Left renal pelvis (tissue), 4 donors: ENCODE measurements around the gene TMEM61. TPM values are rescaled to one million over a fixed set of nuclear protein-coding genes. Genes with fewer than 3 reads are reported as not detected.

ENCODE experiments used
- DNase-seq, 4 donors: peaks; one replicate each; pipeline ENCODE4 v3.0.0-alpha.2; 2013; ENCODE audit warnings: low read depth in 4 of 4, low spot score in 3 of 4
- polyA plus RNA-seq, 4 donors: library from polyadenylated mRNA; unstranded; fragments of 120-200 nt; gene quantifications; one replicate each; pipeline ENCODE4 v1.2.1, GENCODE V29; 2013; ENCODE audit not compliant: insufficient read length in 4 of 4

The TMEM61 gene
- polyA plus RNA-seq, 4 donors: 0.56 to 1.3 (median 1.1) TPM; not detected in 1

DNA sequence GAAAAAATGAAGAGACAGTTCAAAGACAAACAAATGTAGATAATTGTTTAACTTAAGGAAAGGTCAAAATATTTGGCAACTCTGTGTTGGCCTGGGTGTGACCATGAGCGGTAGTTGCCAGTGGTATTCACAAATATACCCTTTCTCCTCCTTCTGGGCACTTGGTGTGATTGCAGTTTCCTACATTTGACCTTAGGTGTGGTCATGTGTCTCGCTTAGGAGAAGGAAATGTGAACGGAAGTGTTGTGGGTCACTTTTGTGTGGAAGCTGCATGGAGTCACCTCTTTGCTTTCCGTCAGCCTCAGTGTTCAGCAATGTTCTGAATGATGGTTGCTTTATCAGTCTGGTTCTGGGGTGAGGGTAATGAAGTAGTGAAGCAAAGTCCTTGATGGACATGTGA, 55.5 kb downstream of the TMEM61 start:
- DNase-seq: no peak

DNA sequence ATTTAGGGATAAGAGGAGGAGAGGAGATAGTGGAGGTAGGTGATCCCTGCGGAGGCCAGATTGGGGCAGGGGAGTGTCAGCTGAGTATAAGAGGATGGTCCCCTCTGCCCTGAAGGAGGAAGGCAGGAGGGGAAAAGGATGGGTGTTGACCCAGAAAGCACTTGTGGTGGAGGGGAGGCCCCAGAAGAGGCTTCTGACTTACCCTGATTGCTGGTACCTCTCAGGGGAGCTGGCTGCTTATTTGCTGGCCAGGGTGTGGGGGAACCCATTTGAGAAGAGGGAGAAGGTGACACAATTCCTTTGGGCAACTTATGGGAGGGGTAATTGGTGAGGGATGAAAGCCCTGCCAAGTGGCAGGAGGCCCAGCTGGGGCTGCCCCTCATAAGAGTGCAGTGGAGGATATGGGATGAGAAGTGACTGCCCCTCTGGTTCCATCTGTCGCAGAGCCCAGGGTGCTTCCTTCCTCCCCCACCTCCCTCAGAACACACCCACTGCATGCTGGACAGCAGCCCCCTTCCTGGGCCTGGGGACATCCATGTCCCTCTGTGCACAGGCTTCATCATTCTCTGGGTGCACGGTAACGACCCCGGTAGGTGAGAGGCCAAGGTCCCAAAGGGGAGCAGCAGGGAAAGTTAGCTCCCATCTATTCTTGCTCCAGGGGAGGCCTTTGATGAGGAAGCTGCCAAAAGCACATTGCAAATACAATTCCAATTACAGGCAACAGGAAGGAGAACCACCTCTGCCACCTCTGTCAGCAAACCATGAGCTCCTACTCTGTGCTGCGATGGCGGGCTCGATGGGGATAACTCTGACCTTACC, 57.5 kb downstream of the TMEM61 start:
- DNase-seq: no peak

DNA sequence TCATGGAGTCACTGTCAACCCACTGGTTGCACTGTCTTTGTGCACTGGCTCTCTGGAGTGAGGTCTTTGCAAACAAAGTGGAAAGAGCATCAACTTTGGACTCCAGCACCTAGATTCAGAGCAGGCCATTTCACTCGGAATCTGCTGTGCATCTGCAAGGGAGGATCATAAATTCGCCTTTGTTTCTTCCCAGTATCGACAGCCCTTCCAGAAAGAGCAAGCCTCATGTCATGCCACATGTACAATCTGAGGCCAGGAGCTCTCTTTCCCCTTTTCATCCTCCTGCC, 58.1 kb downstream of the TMEM61 start:
- DNase-seq: no peak

DNA sequence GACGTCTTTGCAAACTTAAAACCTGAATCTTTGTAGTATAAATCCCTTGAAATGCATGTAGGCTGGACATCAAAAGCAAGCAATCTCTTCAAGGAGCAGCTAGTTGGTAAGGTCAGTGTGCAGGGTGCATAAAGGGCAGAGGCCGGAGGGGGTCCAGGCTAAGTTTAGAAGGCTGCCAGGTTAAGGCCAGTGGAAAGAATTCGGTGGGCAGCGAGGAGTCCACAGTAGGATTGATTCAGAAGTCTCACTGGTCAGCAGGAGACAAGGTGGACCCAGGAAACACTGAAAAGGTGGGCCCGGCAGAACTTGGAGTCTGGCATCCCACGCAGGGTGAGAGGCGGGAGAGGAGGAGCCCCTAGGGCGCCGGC, 58.5 kb downstream of the TMEM61 start:
- DNase-seq: no peak

DNA sequence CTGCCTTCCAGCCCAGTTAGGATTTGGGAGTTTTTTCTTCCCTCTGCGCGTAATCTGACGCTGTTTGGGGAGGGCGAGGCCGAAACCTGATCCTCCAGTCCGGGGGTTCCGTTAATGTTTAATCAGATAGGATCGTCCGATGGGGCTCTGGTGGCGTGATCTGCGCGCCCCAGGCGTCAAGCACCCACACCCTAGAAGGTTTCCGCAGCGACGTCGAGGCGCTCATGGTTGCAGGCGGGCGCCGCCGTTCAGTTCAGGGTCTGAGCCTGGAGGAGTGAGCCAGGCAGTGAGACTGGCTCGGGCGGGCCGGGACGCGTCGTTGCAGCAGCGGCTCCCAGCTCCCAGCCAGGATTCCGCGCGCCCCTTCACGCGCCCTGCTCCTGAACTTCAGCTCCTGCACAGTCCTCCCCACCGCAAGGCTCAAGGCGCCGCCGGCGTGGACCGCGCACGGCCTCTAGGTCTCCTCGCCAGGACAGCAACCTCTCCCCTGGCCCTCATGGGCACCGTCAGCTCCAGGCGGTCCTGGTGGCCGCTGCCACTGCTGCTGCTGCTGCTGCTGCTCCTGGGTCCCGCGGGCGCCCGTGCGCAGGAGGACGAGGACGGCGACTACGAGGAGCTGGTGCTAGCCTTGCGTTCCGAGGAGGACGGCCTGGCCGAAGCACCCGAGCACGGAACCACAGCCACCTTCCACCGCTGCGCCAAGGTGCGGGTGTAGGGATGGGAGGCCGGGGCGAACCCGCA, 59.1 kb downstream of the TMEM61 start, which contains the start of gene PCSK9:
Gene PCSK9 (plus strand): TSS at position 207 of the 741 bp plus-strand sequence. CDS start 290 bp downstream, at position 497.
- DNase-seq: peak in 3 of 4 donors; percentile 18 to 36 (median 21)

DNA sequence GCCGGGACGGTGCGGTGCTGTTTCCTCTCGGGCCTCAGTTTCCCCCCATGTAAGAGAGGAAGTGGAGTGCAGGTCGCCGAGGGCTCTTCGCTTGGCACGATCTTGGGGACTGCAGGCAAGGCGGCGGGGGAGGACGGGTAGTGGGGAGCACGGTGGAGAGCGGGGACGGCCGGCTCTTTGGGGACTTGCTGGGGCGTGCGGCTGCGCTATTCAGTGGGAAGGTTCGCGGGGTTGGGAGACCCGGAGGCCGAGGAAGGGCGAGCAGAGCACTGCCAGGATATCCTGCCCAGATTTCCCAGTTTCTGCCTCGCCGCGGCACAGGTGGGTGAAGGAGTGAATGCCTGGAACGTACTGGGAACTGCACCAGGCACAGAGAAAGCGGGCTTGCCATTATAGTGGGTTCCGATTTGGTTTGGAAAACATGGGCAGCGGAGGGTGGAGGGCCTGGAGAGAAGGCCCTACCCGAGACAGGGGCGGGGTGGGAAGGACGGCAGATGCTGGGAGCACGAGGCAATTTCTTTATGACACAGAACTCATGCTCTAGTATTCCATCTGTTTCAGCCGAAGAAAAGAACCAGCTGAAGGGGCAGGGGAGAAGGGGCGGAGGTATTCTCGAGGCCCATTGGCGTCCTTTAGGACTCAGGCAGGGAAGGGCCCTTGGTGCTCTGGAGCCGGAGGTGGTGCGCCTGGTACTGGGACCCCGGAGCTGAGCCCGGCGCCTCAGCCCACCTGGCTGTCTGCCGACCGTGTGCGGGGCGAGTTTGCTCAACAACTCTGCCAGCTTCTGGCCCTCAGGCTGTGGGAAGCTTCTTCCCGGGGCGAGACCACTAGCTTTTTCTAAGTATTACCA, 59.9 kb downstream of the TMEM61 start:
- DNase-seq: no peak

DNA sequence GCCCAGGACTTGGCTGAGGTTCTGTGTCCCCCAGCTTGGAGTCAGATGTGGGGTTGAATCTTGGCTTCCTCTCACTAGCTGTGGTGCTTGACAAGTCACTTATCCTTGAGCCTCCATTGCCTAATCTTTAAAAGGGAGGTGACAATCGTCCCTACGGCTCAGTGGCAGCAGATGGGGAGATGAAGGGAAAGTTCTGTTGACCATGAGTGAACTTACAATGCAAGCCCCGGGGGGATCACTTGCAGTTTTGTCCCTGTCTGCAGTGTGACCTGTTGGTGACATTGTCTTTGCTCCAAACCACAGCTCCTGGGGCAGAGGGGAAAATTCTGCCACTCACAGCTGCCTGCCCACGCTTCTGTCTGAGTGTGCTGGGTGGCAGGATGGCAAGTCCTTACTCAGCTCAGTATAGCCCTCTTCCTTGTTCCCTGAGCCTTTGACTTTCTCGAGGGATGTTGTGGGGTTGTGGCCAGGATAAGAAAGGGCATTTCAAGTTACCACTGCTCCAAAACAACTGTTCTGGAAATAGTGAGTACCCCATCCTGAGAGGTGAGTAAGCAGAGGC, 60.6 kb downstream of the TMEM61 start:
- DNase-seq: no peak

DNA sequence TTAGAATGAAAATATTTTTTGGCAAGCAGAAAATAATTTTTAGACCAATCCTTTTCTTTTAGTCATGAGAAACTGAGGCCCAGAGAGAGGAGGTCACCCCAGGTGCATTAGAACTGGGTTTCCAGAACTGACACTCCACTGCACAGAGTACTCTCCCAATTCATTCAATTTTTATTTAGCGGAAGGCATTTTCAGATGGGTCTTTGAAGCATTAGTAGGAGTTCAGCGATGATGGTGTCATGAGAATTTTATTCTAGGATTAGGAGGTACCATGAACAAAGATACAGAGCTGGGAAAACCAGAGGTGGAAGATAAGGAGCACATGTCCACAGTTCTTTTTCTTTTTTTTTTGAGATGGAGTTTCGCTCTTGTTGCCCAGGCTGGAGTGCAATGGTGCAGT, 61.2 kb downstream of the TMEM61 start:
- DNase-seq: no peak

Other genes starting within 250 kb of the TMEM61 start
- 10 to 100 TPM in 1 of 4 donors, 1 to 10 TPM in 3; 4.6 to 10.9 (median 9.5) TPM for gene PARS2, start 216.1 kb upstream of the TMEM61 start, polyA plus RNA-seq
- 1 to 10 TPM in 3 of 4 donors, under 1 TPM in 1; 0.49 to 8.6 (median 5.0) TPM for gene TTC22, start 179.3 kb upstream of the TMEM61 start, polyA plus RNA-seq
- gene DHCR24, start 93.4 kb upstream of the TMEM61 start, polyA plus RNA-seq: 10 to 100 TPM; 33.2 to 88.0 (median 70.4) TPM
- 1 to 10 TPM in 3 of 4 donors, under 1 TPM in 1; 0.08 to 5.0 (median 4.0) TPM for gene BSND, start 18.3 kb downstream of the TMEM61 start, polyA plus RNA-seq
- 10 to 100 TPM in 1 of 4 donors, 1 to 10 TPM in 3; 1.3 to 11.8 (median 1.9) TPM for gene PCSK9, start 58.9 kb downstream of the TMEM61 start, polyA plus RNA-seq
- 10 to 100 TPM; 24.3 to 54.7 (median 46.8) TPM for gene USP24, start 234.7 kb downstream of the TMEM61 start, polyA plus RNA-seq